Ovary (tissue), 9 donors: ENCODE results near the gene TANK. TPM values are rescaled to one million over a fixed set of nuclear protein-coding genes. Genes with fewer than 3 reads are reported as not detected.

ENCODE experiments used
- DNase-seq, 5 donors: peaks; one replicate each; pipeline ENCODE4 v3.0.0-alpha.2; 2019 to 2020
- H3K27ac ChIP-seq, 2 donors: fragments of 200-600 bp; one replicate each; pipeline versions ENCODE4 v1.5.1 to v1.8.0; 2019 to 2022
- H3K27me3 ChIP-seq: fragments of 200-600 bp; one replicate; pipeline ENCODE4 v1.8.0; 2022
- H3K36me3 ChIP-seq: fragments of 200-600 bp; sonication (generic); one replicate; pipeline ENCODE4 v1.5.1; 2019
- H3K4me1 ChIP-seq: one replicate; pipeline ENCODE4 v1.8.1; 2013; ENCODE audit warnings: mild to moderate bottlenecking, moderate library complexity; ENCODE audit not compliant: insufficient read depth
- H3K4me3 ChIP-seq: fragments of 200-600 bp; sonication (generic); one replicate; pipeline ENCODE4 v1.5.1; 2017
- H3K9me3 ChIP-seq, 2 donors: fragments of 200-600 bp in 1 of 2; sonication (generic) in 1 of 2; one replicate each; pipeline versions ENCODE4 v1.5.1 to v1.8.1; 2013 to 2019; ENCODE audit warnings: mild to moderate bottlenecking in 1 of 2, moderate library complexity in 1 of 2
- CTCF ChIP-seq, 3 donors: fragments of 450-650 bp in 2 of 3; fragments of 200-600 bp in 1 of 3; IDR thresholded peaks; one replicate each; pipeline versions ENCODE4 v1.5.1 to v1.8.0; 2016 to 2022; ENCODE audit warnings: antibody characterized with exemption in 3 of 3, mild to moderate bottlenecking in 1 of 3
- EP300 ChIP-seq: sonication (generic); formaldehyde crosslinking; IDR thresholded peaks from one replicate; pipeline ENCODE4 v1.6.1; 2017; ENCODE audit warnings: antibody characterized with exemption
- POLR2A ChIP-seq: fragments of 450-650 bp; IDR thresholded peaks from one replicate; pipeline ENCODE4 v1.6.1; 2017; ENCODE audit warnings: antibody characterized with exemption, mild to moderate bottlenecking, moderate library complexity
- WGBS, 3 donors: extraction: QIAGEN DNeasy Blood & Tissue Kit in 1 of 3; methylation state at CpG; one replicate each; pipeline versions ENCODE4 v1.1.5 to v1.1.7; 2013 to 2017; 5-methylcytosine and 5-hydroxymethylcytosine counted together
- intact Hi-C, 4 donors: fragments of 100-400 bp; cut with DNase I; formaldehyde crosslinking; loops; one replicate each; pipeline versions ENCODE4 v1.11.0 to v1.15.1; 2022 to 2023
- polyA plus RNA-seq, 2 donors: library from polyadenylated mRNA; stranded (reverse); fragments of 200-250 nt in 1 of 2; fragments of 350-450 nt in 1 of 2; fragmentation: Illumina TruSeq in 1 of 2; extraction: RNeasy Lipid Tissue Mini Kit (QIAGEN cat#74804) in 1 of 2; gene quantifications; one replicate each; pipeline ENCODE4 v1.2.3, GENCODE V29; 2013 to 2014
- total RNA-seq, 7 donors: library from RNA; depleted of rRNA in 2 of 7; stranded (reverse); fragments of >200 nt in 2 of 7; fragmentation: NEBNext Ultra II Directional in 3 of 7; extraction: Animal tissue kit (Norgen Biotek cat#: 25700) in 3 of 7; gene quantifications; one replicate each; pipeline versions ENCODE4 v1.1.0 to v1.2.4, GENCODE V29; 2016 to 2023
- donor health status: DM: no; HTN: no; CAD: no; lungs with moderate emphysema.
- donor health status: DM: no; HTN: no; CAD: no.
- donor health status: Bipolar disorder and iron deficiency.
- donor health status: DM: yes; HTN: yes; CAD: no.
- donor health status: DM: no; HTN: no; CAD: no.
- donor health status: DM: yes; HTN: yes; CAD: no.

TANK gene
- total and polyA plus RNA-seq, 9 donors: 31.4 to 99.8 (median 52.2) TPM

GRCh38 chr2:161237392-161238264 lies 77.4 kb downstream of the TANK start:
- 3 to 4% (median 3%) methylated on average over 49 of the region's 49 CpGs for WGBS, 3 donors
- H3K4me3 ChIP-seq: peak overlapping the region; percentile 52
- no peaks in the 10 kb centered on the region for H3K36me3 ChIP-seq
- intact Hi-C loops: no loop called here
- H3K27me3 ChIP-seq: no peaks in the 10 kb centered on the region
- peaks cover 3% of the 10 kb centered on the region for H3K4me1 ChIP-seq
- no peak overlapping the region for H3K27ac ChIP-seq
- peak; percentile 68 to 80 (median 70) for DNase-seq
- no peaks in the 10 kb centered on the region for H3K9me3 ChIP-seq
- no peak for TF ChIP-seq POLR2A
- no peak for TF ChIP-seq EP300
- no peak for TF ChIP-seq CTCF (IDR thresholded peaks at IDR 0.05)

GRCh38 chr2:161238265-161238559 lies 78.0 kb downstream of the TANK start:
- DNase-seq: no peak
- no peak for TF ChIP-seq EP300
- no peak for TF ChIP-seq POLR2A
- no peak for TF ChIP-seq CTCF (IDR thresholded peaks at IDR 0.05)
- Histone ChIP-seq H3K9me3 (no peaks in the 10 kb centered on the region), H3K27me3 (no peaks in the 10 kb centered on the region), H3K36me3 (no peaks in the 10 kb centered on the region), H3K4me1 (peaks cover 3% of the 10 kb centered on the region), H3K4me3 (peak overlapping the region; percentile 52), H3K27ac (no peak overlapping the region)
- 1% methylated on average over 16 of the region's 16 CpGs for WGBS, 3 donors
- intact Hi-C loops: no loop called here

- Histone ChIP-seq H3K4me3 (peak overlapping the region; percentile 52), H3K36me3 (no peaks in the 10 kb centered on the region), H3K27ac (peak overlapping the region in 1 of 2 donors; percentile 33), H3K27me3 (no peaks in the 10 kb centered on the region), H3K9me3 (no peaks in the 10 kb centered on the region), H3K4me1 (peaks cover 3% of the 10 kb centered on the region)
- TF ChIP-seq EP300: no peak
- TF ChIP-seq POLR2A: no peak
- no peak for TF ChIP-seq CTCF (IDR thresholded peaks at IDR 0.05)
- intact Hi-C loops: no loop called here
- WGBS, 3 donors: 1 to 2% (median 2%) methylated on average over 47 to 78 of the region's 78 CpGs
- peak; percentile 60 to 78 (median 72) for DNase-seq
Measured at GRCh38 chr2:161238560-161239325, 78.5 kb downstream of the TANK start.

GRCh38 chr2:161239326-161240109 lies 79.3 kb downstream of the TANK start:
- DNase-seq: peak in 4 of 5 donors; percentile 13 to 44 (median 34)
- Histone ChIP-seq H3K27ac (peak overlapping the region in 1 of 2 donors; percentile 33), H3K36me3 (no peaks in the 10 kb centered on the region), H3K4me1 (peaks cover 3% of the 10 kb centered on the region), H3K9me3 (no peaks in the 10 kb centered on the region), H3K4me3 (no peak overlapping the region), H3K27me3 (no peaks in the 10 kb centered on the region)
- intact Hi-C loops: no loop called here
- WGBS, 3 donors: 84 to 90% (median 89%) methylated on average over 47 of the region's 47 CpGs
- no peak for TF ChIP-seq EP300
- no peak for TF ChIP-seq POLR2A
- TF ChIP-seq CTCF (IDR thresholded peaks at IDR 0.05): no peak
